IPS-18a (cell line): ENCODE measurements around the gene WBP2.

ENCODE experiments used
- H3K27ac ChIP-seq: one replicate; pipeline ENCODE4 v1.5.1; 2013; ENCODE audit warnings: low read length
- H3K27me3 ChIP-seq: one replicate; pipeline ENCODE4 v1.6.1; 2013; ENCODE audit warnings: mild to moderate bottlenecking, low read length; ENCODE audit not compliant: control insufficient read depth, insufficient read depth
- H3K36me3 ChIP-seq: one replicate; pipeline ENCODE4 v1.6.1; 2013; ENCODE audit warnings: low read depth, low read length; ENCODE audit not compliant: control insufficient read depth
- H3K4me1 ChIP-seq: one replicate; pipeline ENCODE4 v1.6.1; 2013; ENCODE audit warnings: low read depth, low read length; ENCODE audit not compliant: control insufficient read depth
- H3K4me3 ChIP-seq: one replicate; pipeline ENCODE4 v1.5.1; 2013; ENCODE audit warnings: low read length
- H3K9ac ChIP-seq: one replicate; pipeline ENCODE4 v1.6.1; 2013; ENCODE audit warnings: mild to moderate bottlenecking, low read length, moderate library complexity
- H3K9me3 ChIP-seq: one replicate; pipeline ENCODE4 v1.6.1; 2013; ENCODE audit warnings: low read depth, low read length; ENCODE audit not compliant: control insufficient read depth

Gene WBP2

DNA sequence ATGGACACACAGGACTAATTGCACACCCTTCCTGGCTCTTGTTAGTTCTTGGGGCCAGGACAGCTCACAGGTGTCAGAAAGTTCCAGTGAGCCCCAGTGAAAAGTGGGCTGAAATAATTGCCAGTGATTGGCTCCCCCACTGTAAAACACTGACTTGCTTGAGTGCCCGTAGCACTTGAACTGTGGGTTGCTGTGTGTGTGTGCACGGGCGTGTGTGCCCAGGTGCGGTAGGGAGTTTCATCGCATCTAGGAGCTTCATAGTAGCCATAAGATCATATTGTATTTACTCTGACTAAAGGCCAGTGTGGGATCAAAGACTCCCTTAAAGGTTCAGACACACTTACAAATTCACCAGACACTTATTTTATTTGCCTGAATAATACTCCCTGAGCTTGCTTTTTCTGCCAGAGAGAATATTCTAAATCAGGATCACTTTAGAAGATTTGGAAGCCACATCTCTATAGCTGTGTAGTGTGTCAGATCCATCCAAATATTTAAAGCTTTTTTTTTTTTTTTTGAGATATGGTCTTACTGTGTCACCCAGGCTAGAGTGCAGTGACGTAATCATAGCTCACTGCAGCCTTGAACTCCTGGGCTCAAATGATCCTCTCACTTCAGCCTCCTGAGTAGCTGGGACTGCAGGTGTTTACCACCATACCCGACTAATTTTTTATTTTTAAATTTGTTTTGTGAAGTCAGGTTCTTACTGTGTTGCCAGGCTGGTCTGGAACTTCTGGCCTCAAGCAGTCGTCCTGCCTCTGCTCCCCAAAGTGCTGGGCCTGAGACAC, 59.1 kb downstream of the WBP2 start:
- Histone ChIP-seq H3K27me3 (no peaks in the 10 kb centered on the region), H3K27ac (no peak overlapping the region), H3K4me1 (no peaks in the 10 kb centered on the region), H3K4me3 (no peak overlapping the region), H3K9me3 (no peaks in the 10 kb centered on the region), H3K36me3 (peaks cover 47% of the 10 kb centered on the region), H3K9ac (no peak overlapping the region)
